NCI-H226 (cell line): Measurements from ENCODE around the gene CALML4.
A peak's percentile ranks its signal among the peaks of the same experiment; 100 is the strongest.
"Not testable (repeated sequence)": the region's sequence is repeated elsewhere in the genome, so short reads cannot be mapped to it uniquely, and the experiment has no call there.

Experiments used
- DNase-seq: peaks from one replicate; pipeline ENCODE4 v3.0.0-alpha.2; 2015

Gene CALML4

GRCh38 chr15:68224546-68225250 lies 19.6 kb upstream of the CALML4 start:
- DNase-seq = peak; percentile 31

- no peak for DNase-seq
Observed at GRCh38 chr15:68224108-68224507, 19.0 kb upstream of the CALML4 start.

- DNase-seq = no peak
Observed at GRCh38 chr15:68223171-68223570, 18.0 kb upstream of the CALML4 start.

- DNase-seq = not testable (repeated sequence)
Observed at GRCh38 chr15:68222432-68222743, 17.3 kb upstream of the CALML4 start.

GRCh38 chr15:68221530-68222431 lies 16.6 kb upstream of the CALML4 start:
- not testable (repeated sequence) for DNase-seq

GRCh38 chr15:68220967-68221366 lies 15.8 kb upstream of the CALML4 start:
- no peak for DNase-seq

GRCh38 chr15:68220489-68220888 lies 15.4 kb upstream of the CALML4 start:
- no peak for DNase-seq

GRCh38 chr15:68218847-68219798 lies 14.0 kb upstream of the CALML4 start:
- no peak for DNase-seq

- DNase-seq = no peak
Observed at GRCh38 chr15:68218331-68218730, 13.2 kb upstream of the CALML4 start.

- DNase-seq = no peak
Observed at GRCh38 chr15:68217341-68217740, 12.2 kb upstream of the CALML4 start.

- no peak for DNase-seq
Observed at GRCh38 chr15:68214838-68215254, 9.7 kb upstream of the CALML4 start.

GRCh38 chr15:68213991-68214837 lies 9.1 kb upstream of the CALML4 start:
- no peak for DNase-seq

GRCh38 chr15:68213491-68213845 lies 8.3 kb upstream of the CALML4 start:
- not testable (repeated sequence) for DNase-seq

- no peak for DNase-seq
Observed at GRCh38 chr15:68211656-68212320, 6.7 kb upstream of the CALML4 start.

- DNase-seq = peak; percentile 34
Observed at GRCh38 chr15:68210821-68211655, 5.9 kb upstream of the CALML4 start.

GRCh38 chr15:68210409-68210756 lies 5.3 kb upstream of the CALML4 start:
- DNase-seq = no peak

GRCh38 chr15:68209735-68210408 lies 4.7 kb upstream of the CALML4 start:
- no peak for DNase-seq

- DNase-seq = no peak
Observed at GRCh38 chr15:68209272-68209671, 4.1 kb upstream of the CALML4 start.

- DNase-seq = no peak
Observed at GRCh38 chr15:68208636-68209240, 3.6 kb upstream of the CALML4 start.

GRCh38 chr15:68208136-68208535 lies 3.0 kb upstream of the CALML4 start:
- no peak for DNase-seq
